ENCODE data around the gene PAFAH2. TPM values are rescaled to one million over a fixed set of nuclear protein-coding genes. Genes with fewer than 3 reads are reported as not detected.
"Not testable (repeated sequence)": the region's sequence is repeated elsewhere in the genome, so short reads cannot be mapped to it uniquely, and the experiment has no call there.

The PAFAH2 gene
- total RNA-seq, 1 experiment from 2014 or later, result 9.8 TPM

DNA sequence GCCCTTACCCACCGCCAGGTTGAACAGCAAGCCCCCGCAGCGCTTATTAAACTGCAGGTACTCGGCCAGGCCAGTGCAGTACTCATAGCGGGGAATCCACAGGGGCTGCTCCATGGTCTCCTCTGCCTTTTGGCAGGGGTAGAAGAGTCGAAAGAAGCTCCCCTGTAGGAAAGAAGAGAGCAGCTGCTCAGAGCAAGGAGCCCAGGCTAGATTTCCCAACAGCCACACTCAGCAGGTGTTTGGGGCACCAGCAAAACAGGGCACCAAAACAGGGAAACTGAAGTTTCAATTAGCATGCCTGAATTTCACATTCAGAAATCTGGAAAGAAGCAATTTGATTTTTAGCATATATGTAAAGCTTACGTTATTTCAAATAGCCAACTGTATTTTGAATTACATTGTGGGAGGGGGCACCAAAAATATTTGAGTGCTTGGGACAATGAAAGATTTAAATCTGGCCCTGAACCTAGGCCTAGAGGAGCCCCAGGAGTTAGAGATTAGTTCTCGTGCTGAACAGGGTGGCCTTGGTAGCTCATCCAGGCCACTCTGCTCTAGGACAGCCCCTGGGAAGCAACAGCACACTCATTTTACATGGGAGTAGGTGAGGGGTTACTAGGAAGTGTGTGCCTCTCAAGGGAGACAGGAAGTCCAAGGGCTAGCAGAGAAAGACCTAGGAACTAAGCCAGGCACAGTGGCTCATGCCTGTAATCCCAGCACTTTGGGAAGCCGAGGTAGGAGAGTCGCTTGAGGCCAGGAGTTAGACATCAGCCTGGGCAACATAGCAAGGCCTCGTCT, 8.2 kb downstream of the PAFAH2 start:
- no peak for DNase-seq (ENCODE audit: extremely low read depth, low read depth)

DNA sequence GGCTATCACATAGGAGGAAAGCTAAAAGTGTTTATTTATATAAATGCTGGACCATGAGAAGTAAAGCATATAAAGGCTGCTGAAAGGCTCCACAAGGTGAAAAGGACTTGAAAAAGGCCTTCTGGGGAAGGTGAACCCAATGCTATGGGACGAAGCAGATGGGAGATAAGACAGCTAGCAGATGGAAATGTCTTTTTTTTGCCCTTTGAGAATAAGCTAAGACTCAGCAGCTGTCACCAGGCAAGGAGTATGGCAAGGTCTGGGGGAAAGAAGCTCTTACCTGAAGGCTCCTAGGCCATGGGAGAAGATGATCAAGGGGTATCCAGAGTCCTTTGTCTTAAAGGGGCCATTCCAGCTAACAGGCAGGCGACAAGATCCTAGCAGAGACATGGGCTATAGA, 9.9 kb downstream of the PAFAH2 start:
- DNase-seq (ENCODE audit: extremely low read depth, low read depth), result no peak

DNA sequence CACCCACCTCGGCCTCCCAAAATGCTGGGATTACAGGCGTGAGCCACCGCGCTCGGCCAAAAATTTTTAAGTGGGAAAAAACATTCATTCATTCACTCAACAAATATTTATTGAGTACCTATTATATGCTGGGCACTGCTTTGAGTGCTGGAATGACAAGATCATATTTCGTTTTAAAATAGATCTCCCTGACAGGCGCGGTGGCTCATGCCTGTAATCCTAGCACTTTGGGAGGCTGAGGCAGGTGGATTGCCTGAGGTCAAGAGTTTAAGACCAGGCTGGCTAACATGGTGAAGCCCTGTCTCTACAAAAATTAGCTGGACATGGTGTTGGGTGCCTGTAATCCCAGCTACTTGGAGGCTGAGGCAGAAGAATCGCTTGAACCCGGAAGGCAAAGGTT, 11.1 kb downstream of the PAFAH2 start:
- DNase-seq (ENCODE audit: extremely low read depth, low read depth), result not testable (repeated sequence)

DNA sequence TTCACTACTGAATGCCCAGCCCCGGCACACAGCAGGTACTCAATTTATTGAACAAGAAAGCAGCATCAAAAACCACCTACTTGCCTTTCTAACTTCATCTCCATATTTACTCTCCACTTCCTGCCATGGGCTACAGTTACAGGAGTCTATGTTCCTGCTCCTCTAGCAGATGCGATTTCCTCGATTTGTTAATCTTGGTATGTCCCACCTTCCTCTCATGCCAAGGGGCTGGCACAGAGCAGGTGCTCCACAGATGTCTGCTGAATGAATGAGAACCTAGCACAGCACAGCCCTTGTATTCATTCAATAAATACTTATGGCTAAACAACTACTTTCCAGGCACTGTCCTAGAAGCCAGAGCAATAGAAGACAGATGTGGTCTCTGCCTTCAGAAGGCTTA, 12.2 kb downstream of the PAFAH2 start:
- no peak for DNase-seq (ENCODE audit: extremely low read depth, low read depth)

DNA sequence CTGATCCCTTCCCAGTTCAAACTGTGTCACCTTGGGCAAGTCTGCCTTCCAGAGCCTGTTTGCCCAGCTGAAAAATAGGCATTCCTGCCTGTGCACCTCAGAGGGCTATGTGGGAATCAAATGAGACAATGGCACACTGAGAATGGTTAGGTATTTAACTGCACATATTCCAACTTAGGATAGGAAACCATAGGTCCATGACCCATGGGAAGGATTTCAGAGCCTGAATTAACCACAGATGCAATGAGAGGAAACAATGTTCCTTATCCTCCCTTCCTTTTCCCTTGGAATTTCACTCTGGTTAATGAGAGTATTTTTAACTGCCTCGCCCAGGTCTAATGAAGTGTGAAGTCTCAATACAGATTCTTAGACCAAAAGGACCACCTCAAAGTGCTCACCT, 12.7 kb downstream of the PAFAH2 start:
- DNase-seq (ENCODE audit: extremely low read depth, low read depth), result no peak

DNA sequence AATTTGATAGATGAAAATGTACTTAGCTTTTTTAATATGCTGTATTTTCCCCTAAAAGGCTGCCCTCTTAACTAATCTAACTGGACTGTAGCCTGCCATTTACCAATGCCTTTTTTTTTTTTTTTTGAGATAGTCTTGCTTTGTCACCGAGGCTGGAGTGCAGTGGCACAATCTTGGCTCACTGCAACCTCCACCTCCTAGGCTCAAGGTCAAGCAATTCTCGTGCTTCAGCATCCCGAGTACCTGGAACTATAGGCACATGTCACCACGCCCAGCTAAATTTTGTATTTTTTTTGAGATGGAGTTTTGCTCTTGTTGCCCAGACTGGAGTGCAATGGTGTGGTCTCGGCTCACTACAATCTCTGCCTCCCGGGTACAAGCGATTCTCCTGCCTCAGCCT, 18.7 kb downstream of the PAFAH2 start:
- no peak for DNase-seq (ENCODE audit: extremely low read depth, low read depth)

DNA sequence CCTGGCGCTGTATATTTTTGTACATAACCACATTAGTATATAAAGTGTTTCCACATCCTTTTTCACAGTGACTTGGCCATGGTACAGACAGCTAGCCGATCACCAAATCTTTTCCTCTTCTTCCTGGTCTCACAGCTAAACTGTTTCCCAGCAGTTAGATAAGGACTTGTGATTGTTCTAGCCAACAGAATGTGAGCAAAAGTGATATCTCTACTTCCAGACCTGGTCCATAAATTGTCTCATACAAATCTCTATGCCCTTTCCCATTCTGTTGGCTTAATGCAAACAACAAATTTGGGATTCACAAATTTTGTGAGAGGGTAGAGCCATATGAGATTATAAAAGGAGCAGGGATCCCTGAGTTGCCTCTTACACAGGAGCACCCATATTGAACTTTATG, 19.5 kb downstream of the PAFAH2 start:
- no peak for DNase-seq (ENCODE audit: extremely low read depth, low read depth)

DNA sequence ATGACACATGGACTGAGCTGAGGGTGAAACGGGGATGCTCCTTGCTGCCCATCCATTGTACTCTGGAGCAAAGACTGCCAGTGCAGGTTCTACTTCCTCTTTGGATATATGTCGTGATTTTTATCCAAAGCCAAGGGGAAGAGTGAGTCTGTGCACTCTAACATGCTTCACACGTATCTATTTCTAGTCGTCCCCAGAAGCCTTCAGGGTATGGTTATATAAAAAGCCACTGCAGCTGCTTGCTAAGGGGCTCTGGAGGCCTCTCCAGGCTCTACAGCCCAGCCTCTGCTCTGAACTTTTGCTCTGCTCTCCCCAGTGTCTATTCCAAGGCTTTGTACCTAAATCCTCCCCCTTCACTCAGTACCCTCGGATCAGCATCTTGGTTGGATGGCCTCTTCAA, 20.1 kb downstream of the PAFAH2 start:
- no peak for DNase-seq (ENCODE audit: extremely low read depth, low read depth)

DNA sequence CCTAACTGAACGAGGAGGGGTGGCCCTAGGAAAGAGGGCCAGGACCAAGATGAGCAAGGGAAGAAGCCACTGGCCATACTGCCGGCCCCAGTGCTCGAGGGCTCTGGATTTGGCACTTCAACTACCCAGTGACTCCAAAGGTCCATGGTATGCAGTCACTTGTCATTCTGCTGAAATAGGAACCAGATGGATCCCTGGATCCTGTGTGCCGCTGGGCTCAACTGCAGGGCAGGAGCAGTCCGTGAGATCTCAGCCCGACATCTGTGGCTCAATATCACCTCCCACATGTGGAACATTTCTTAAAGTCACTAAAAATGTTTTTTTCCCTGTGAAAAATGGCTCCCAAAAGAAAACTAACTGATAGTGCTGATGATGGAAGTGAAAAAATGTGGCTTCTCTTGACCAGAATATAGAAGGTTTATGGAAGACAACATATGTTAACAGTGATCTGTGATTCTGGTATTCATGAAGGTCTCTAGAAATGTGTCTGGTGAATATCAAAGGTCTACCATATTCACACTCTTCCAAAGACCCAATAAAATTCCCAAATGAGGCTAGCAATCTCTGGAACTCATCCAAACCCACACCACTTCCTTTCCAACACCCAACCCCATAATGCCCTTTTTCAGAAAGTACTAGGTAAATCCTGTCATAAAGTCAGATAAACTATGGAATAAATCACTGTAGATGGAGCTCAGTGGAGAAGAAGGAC, 24.1 kb downstream of the PAFAH2 start:
- DNase-seq (ENCODE audit: extremely low read depth, low read depth), result no peak

DNA sequence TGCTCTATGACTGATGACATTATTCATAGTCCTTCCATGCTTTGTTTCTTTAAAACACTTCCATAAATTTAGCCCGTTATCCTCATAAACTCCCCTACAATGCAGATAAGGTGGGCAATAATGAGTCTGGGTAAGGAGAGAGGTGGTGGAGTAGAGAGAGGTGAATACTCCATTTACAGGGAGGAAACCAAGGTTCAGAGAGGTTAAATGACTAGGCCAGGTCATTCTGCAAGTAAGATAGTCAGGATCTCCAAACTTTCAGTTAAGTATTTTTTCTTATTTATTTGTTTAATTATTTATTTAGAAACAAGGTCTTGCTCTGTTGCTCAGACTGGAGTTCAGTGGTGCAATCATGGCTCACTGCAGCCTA, 26.1 kb downstream of the PAFAH2 start:
- DNase-seq (ENCODE audit: extremely low read depth, low read depth), result no peak

DNA sequence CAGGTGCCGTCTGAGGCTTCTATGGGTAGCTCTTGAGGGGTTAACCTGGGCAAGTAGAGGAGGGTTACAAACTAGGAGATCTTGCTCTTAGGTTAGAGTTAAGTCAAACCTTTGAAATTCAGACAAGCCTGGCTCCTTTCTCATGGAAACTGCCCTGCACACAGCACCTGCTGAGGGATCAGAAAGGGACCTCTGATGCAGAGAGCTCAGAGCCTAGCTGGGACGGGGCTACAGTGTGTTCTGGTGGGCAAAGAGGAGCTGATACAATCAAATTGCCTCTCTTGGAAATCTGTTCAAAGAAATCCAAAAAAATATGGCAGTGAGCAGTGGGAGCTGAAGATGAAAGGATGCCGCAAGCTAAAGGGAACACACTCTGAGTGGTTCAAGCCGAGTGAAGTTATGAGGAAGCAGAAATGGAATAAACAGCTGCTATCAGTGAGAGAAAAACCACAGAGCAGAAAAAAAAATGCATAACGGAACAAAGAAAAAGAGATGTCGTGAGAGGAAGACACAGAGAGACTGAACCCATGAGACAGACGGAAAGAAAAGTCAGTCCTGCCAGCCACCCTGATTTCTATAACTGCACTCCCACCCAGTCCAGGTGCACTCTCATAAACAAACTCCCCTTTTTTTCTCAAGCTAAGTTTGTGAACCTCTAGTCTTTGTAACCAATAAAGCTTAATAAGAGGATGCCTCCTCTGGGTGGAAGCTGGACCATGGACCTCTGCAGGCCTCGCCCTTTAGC, 26.6 kb downstream of the PAFAH2 start:
- no peak for DNase-seq (ENCODE audit: extremely low read depth, low read depth)

DNA sequence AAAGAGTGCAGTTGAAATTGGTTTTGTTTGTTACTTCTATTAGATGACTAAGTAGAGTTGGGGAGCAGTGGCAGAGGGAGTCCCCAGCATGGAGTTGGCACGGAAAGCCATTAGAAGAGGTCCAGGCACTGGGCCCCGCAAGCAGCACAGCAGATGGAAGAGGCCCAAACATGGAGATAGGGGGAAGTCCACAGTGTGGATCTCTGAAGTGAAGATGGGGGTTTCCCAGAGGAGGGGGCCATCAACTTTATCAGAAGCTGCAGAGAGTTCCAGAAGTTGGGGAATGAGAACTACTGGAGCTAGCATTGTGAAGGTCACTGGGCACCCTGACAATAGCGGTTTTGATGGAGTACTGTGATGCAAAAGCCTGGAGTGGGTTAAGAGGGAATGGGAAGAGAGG, 30.6 kb downstream of the PAFAH2 start:
- DNase-seq (ENCODE audit: extremely low read depth, low read depth), result no peak

DNA sequence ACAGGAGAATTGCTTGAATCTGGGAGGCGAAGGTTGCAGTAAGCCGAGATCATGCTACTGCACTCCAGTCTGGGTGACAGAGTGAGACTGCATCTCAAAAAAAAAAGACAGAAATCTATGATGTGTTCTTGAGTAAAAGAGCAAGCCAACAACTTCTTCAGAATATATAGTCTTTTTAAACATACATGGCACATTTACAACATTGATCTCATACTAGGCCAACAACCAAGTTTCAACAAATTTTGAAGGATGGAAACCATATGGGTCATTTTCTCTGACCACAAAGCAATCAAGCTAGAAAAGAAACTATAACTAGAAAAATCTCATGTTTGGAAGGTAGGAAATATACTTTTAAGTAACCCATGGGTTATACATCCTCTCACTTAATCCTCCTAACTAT, 38.3 kb downstream of the PAFAH2 start:
- DNase-seq (ENCODE audit: extremely low read depth, low read depth), result no peak

DNA sequence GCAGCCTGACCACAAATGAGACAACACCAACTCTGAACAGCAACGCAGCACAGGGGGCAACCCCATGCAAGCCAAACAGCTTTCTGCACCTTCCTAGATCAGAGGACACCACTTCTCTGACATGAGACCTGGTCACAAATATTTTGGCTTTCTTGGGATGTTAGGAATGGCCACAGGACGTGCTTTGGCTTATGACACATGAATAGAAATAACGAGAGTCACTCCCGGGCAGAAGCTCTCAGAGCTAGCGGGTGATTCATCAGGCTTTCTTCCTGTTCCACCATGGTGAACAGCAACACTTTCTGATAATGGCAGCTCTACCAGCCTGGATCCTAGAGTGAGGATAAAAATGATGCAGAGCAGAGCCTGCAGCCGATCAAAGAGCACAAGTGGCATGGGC, 39.4 kb downstream of the PAFAH2 start:
- no peak for DNase-seq (ENCODE audit: extremely low read depth, low read depth)

DNA sequence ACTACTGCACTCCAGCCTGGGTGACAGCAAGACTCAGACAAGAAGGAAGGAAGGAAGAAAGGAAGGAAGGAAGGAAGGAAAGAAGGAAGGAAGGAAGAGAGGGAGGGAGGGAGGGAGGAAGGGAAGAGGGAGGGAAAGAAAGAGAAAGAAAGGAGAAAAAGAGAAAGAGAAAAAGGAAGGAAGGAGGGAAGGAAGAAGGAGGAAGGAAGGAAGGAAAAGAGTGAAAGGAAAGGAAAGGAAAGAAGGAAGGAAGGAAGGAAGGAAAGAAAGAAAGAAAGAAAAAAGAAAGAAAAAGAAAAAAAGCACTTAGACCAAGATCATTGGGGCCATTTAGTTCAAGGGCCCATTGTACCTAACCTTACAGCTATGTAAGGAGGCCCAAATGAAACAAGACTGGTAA, 42.3 kb downstream of the PAFAH2 start:
- no peak for DNase-seq (ENCODE audit: extremely low read depth, low read depth)

DNA sequence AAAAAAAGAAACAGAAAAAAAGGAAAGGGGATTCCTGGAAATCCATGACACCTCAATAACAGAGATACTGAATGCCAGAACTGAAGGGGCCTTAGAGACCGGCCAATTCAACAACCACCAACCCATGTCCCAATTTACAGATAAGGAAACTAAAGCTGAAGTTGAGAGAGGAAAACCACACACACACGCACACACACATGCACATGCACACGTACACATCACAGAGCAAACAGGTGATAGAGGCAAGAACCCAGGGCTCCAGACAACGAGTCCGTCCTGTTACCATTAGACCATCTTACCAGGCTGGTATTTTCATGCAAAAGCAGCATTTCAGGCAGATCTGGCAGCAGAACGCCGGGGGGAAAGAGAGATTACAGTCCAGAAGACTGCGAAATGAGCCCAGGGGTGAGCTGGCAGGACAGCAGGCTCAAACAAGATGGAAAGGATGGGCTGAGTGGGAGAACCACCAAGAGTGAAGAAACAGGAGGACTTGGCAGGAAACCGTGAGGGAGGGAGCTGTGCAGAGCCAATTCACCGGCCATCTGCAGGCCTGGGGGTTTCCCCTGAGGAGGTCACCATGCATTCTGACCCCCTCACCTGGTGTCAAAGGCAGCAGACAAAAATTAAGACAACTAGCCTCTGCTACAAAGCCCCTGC, 43.5 kb downstream of the PAFAH2 start:
- DNase-seq (ENCODE audit: extremely low read depth, low read depth), result no peak

DNA sequence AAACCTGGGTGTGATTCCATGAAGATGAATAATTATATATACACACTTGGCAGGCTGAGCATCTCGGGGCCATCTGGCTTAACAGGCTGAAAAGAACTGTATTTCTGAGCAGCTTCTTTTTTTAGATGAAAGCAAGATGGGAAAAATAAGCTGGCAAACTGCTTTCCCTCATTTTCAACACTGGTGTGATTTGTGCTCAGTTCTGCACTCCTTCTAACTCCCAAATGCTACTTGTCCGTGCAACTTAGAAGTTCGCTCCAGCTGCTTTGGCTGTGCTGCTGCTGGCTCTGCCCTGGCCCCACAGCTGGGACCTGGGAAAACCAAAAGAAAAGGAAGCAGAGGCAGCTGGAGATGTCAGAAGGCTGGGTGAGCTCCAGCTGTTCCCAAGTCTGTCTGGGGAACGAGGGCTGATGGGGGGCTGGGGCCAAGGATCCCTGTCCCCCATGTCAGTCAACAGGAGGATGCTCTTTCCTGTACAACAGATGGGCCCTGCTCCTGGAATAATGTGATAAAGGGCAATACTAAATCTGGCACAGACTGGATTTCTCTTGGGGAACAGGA, 44.9 kb downstream of the PAFAH2 start:
- DNase-seq (ENCODE audit: extremely low read depth, low read depth), result no peak

DNA sequence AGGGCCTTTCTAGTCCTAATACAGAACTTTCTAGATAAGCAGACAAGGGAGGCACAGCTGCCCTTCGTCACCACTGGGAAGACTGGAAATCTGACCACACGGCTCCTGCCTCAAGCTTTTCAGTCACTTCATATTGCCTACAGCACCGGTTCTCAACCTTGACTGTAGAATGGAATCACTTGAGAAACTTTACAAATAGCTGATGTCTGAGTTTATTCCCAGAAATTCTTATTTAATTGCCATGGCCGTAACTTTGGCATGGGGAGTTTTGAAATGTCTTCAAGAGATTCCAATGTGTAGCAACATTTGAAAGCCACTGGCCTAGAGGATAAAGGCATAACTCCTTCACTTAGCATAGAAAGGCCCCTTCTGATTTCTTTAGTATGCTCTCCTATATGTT, 49.2 kb downstream of the PAFAH2 start:
- no peak for DNase-seq (ENCODE audit: extremely low read depth, low read depth)

DNA sequence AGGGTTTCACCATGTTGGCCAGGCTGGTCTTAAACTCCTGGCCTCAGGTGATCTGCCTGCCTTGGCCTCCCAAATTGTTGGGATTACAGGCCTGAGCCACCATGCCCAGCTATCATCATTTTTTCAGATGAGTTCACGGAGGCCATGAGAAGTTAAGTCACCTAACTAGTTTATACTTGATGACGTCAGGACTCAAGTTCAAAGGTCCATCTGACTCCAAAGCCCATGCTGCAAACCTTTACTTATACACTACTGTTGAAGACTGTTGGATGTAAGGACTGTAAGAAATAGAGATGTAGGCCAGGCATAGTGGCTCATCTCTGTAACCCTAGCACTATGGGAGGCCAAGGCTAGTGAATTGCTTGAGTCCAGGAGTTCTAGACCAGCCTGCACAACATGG, 50.8 kb downstream of the PAFAH2 start:
- DNase-seq (ENCODE audit: extremely low read depth, low read depth), result no peak

DNA sequence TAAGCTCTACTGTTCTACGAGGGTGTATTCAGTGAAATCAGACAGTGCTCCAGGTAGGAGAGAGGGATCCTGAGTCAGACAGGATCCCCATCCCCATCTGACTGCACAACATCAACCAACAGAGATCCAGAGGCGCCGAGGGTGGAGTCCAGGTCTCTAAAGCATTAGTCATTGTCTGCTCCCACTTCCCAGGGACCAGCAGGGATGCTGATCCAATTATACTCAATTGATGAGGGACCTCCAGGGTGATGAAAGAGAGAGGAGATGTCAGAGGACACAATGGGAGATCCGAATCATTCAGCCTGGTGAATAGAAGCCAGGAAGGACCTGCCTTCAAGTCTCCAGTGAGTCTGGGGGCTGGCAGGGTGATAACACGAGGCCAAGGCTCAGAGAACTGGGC, 52.1 kb downstream of the PAFAH2 start:
- no peak for DNase-seq (ENCODE audit: extremely low read depth, low read depth)

DNA sequence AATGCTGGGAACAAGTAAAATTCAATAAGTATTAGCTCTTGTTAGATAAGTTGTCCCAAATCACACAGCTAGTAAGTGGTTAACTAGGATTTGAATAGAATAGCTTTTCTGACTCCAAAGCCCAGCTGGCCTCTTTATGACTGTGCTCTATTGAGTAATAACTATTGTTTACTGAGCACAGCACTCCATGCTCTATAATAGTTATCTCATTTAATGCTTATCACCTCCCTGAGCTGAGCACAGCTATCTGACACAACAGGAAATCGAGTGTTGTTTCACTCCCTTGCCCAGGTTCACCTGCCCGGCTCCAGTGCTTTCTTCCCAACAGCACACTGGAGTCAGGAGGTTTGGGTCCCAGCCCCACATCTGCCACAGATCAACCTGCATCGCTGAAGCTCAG, 52.9 kb downstream of the PAFAH2 start:
- no peak for DNase-seq (ENCODE audit: extremely low read depth, low read depth)
